ENCODE data around the gene TFF3.
"Not testable (repeated sequence)": the region's sequence is repeated elsewhere in the genome, so short reads cannot be mapped to it uniquely, and the experiment has no call there.

TFF3 gene

GRCh38 chr21:42300045-42300583 lies 15.1 kb downstream of the TFF3 start:
- H3K4me3 ChIP-seq (ENCODE audit: low read length), result no peak overlapping the region

GRCh38 chr21:42299324-42300044 lies 15.7 kb downstream of the TFF3 start:
- peaks cover 74% of the 10 kb centered on the region for H3K27me3 ChIP-seq (replicated peaks; ENCODE audit: control insufficient read depth, insufficient read depth, low read length)
- H3K9me3 ChIP-seq (ENCODE audit: control insufficient read depth, low read length), result no peaks in the 10 kb centered on the region
- DNase-seq (ENCODE audit: low read depth), result no peak

More at GRCh38 chr21:42300045-42300583, 15.1 kb downstream of the TFF3 start:
- no peak for DNase-seq (ENCODE audit: low read depth)
- Histone ChIP-seq H3K4me1 (ENCODE audit: control insufficient read depth, insufficient read depth, low read length) (no peaks in the 10 kb centered on the region), H3K9ac (ENCODE audit: low read length) (no peak overlapping the region), H3K36me3 (ENCODE audit: control insufficient read depth, insufficient read depth, low read length, severe bottlenecking) (no peaks in the 10 kb centered on the region), H3K27me3 (replicated peaks; ENCODE audit: control insufficient read depth, insufficient read depth, low read length) (peaks cover 80% of the 10 kb centered on the region), H3K9me3 (ENCODE audit: control insufficient read depth, low read length) (no peaks in the 10 kb centered on the region)

GRCh38 chr21:42298657-42299056 lies 16.6 kb downstream of the TFF3 start:
- no peak overlapping the region for H3K4me3 ChIP-seq (ENCODE audit: low read length)
- no peaks in the 10 kb centered on the region for H3K36me3 ChIP-seq (ENCODE audit: control insufficient read depth, insufficient read depth, low read length, severe bottlenecking)
- DNase-seq (ENCODE audit: low read depth), result no peak
- H3K4me1 ChIP-seq (ENCODE audit: control insufficient read depth, insufficient read depth, low read length), result no peaks in the 10 kb centered on the region
- H3K27me3 ChIP-seq (replicated peaks; ENCODE audit: control insufficient read depth, insufficient read depth, low read length), result peaks cover 67% of the 10 kb centered on the region
- H3K9me3 ChIP-seq (ENCODE audit: control insufficient read depth, low read length), result no peaks in the 10 kb centered on the region
- no peak overlapping the region for H3K9ac ChIP-seq (ENCODE audit: low read length)

More at GRCh38 chr21:42299324-42300044, 15.7 kb downstream of the TFF3 start:
- Histone ChIP-seq H3K36me3 (ENCODE audit: control insufficient read depth, insufficient read depth, low read length, severe bottlenecking) (no peaks in the 10 kb centered on the region), H3K4me1 (ENCODE audit: control insufficient read depth, insufficient read depth, low read length) (no peaks in the 10 kb centered on the region), H3K4me3 (ENCODE audit: low read length) (no peak overlapping the region), H3K9ac (ENCODE audit: low read length) (no peak overlapping the region)

GRCh38 chr21:42298237-42298636 lies 17.0 kb downstream of the TFF3 start:
- H3K4me3 ChIP-seq (ENCODE audit: low read length), result no peak overlapping the region
- H3K27me3 ChIP-seq (replicated peaks; ENCODE audit: control insufficient read depth, insufficient read depth, low read length), result peaks cover 63% of the 10 kb centered on the region
- DNase-seq (ENCODE audit: low read depth), result no peak

GRCh38 chr21:42297377-42297776 lies 17.8 kb downstream of the TFF3 start:
- H3K9ac ChIP-seq (ENCODE audit: low read length), result no peak overlapping the region
- H3K36me3 ChIP-seq (ENCODE audit: control insufficient read depth, insufficient read depth, low read length, severe bottlenecking), result no peaks in the 10 kb centered on the region
- peaks cover 56% of the 10 kb centered on the region for H3K27me3 ChIP-seq (replicated peaks; ENCODE audit: control insufficient read depth, insufficient read depth, low read length)
- no peak for DNase-seq (ENCODE audit: low read depth)
- no peaks in the 10 kb centered on the region for H3K4me1 ChIP-seq (ENCODE audit: control insufficient read depth, insufficient read depth, low read length)
- H3K9me3 ChIP-seq (ENCODE audit: control insufficient read depth, low read length), result no peaks in the 10 kb centered on the region
- no peak overlapping the region for H3K4me3 ChIP-seq (ENCODE audit: low read length)

More at GRCh38 chr21:42298237-42298636, 17.0 kb downstream of the TFF3 start:
- H3K36me3 ChIP-seq (ENCODE audit: control insufficient read depth, insufficient read depth, low read length, severe bottlenecking), result no peaks in the 10 kb centered on the region
- no peaks in the 10 kb centered on the region for H3K9me3 ChIP-seq (ENCODE audit: control insufficient read depth, low read length)
- H3K9ac ChIP-seq (ENCODE audit: low read length), result no peak overlapping the region
- H3K4me1 ChIP-seq (ENCODE audit: control insufficient read depth, insufficient read depth, low read length), result no peaks in the 10 kb centered on the region

GRCh38 chr21:42296501-42296900 lies 18.7 kb downstream of the TFF3 start:
- H3K9ac ChIP-seq (ENCODE audit: low read length), result no peak overlapping the region
- H3K27me3 ChIP-seq (replicated peaks; ENCODE audit: control insufficient read depth, insufficient read depth, low read length), result peaks cover 49% of the 10 kb centered on the region
- H3K4me3 ChIP-seq (ENCODE audit: low read length), result no peak overlapping the region
- no peaks in the 10 kb centered on the region for H3K4me1 ChIP-seq (ENCODE audit: control insufficient read depth, insufficient read depth, low read length)
- no peaks in the 10 kb centered on the region for H3K9me3 ChIP-seq (ENCODE audit: control insufficient read depth, low read length)
- H3K36me3 ChIP-seq (ENCODE audit: control insufficient read depth, insufficient read depth, low read length, severe bottlenecking), result no peaks in the 10 kb centered on the region
- DNase-seq (ENCODE audit: low read depth), result no peak

- DNase-seq (ENCODE audit: low read depth), result no peak
- Histone ChIP-seq H3K27me3 (replicated peaks; ENCODE audit: control insufficient read depth, insufficient read depth, low read length) (peaks cover 42% of the 10 kb centered on the region), H3K9ac (ENCODE audit: low read length) (no peak overlapping the region), H3K9me3 (ENCODE audit: control insufficient read depth, low read length) (no peaks in the 10 kb centered on the region), H3K4me3 (ENCODE audit: low read length) (no peak overlapping the region), H3K4me1 (ENCODE audit: control insufficient read depth, insufficient read depth, low read length) (no peaks in the 10 kb centered on the region), H3K36me3 (ENCODE audit: control insufficient read depth, insufficient read depth, low read length, severe bottlenecking) (no peaks in the 10 kb centered on the region)
Measured at GRCh38 chr21:42295845-42296244, 19.4 kb downstream of the TFF3 start.

GRCh38 chr21:42294273-42294880 lies 20.8 kb downstream of the TFF3 start:
- Histone ChIP-seq H3K27me3 (replicated peaks; ENCODE audit: control insufficient read depth, insufficient read depth, low read length) (peaks cover 31% of the 10 kb centered on the region), H3K4me1 (ENCODE audit: control insufficient read depth, insufficient read depth, low read length) (no peaks in the 10 kb centered on the region), H3K36me3 (ENCODE audit: control insufficient read depth, insufficient read depth, low read length, severe bottlenecking) (no peaks in the 10 kb centered on the region), H3K9me3 (ENCODE audit: control insufficient read depth, low read length) (no peaks in the 10 kb centered on the region), H3K4me3 (ENCODE audit: low read length) (no peak overlapping the region), H3K9ac (ENCODE audit: low read length) (no peak overlapping the region)
- DNase-seq (ENCODE audit: low read depth), result no peak

- no peak overlapping the region for H3K9ac ChIP-seq (ENCODE audit: low read length)
- no peak for DNase-seq (ENCODE audit: low read depth)
- H3K36me3 ChIP-seq (ENCODE audit: control insufficient read depth, insufficient read depth, low read length, severe bottlenecking), result no peaks in the 10 kb centered on the region
- peaks cover 3% of the 10 kb centered on the region for H3K9me3 ChIP-seq (ENCODE audit: control insufficient read depth, low read length)
- H3K4me3 ChIP-seq (ENCODE audit: low read length), result no peak overlapping the region
- H3K4me1 ChIP-seq (ENCODE audit: control insufficient read depth, insufficient read depth, low read length), result no peaks in the 10 kb centered on the region
- H3K27me3 ChIP-seq (replicated peaks; ENCODE audit: control insufficient read depth, insufficient read depth, low read length), result peaks cover 28% of the 10 kb centered on the region
Measured at GRCh38 chr21:42293649-42294272, 21.4 kb downstream of the TFF3 start.

GRCh38 chr21:42292563-42293142 lies 22.6 kb downstream of the TFF3 start:
- H3K4me1 ChIP-seq (ENCODE audit: control insufficient read depth, insufficient read depth, low read length); H3K9ac ChIP-seq (ENCODE audit: low read length): not testable (repeated sequence)

More at GRCh38 chr21:42292563-42293142, 22.6 kb downstream of the TFF3 start:
- not testable (repeated sequence) for H3K36me3 ChIP-seq (ENCODE audit: control insufficient read depth, insufficient read depth, low read length, severe bottlenecking); DNase-seq (ENCODE audit: low read depth); H3K9me3 ChIP-seq (ENCODE audit: control insufficient read depth, low read length); H3K4me3 ChIP-seq (ENCODE audit: low read length)
- peaks cover 17% of the 10 kb centered on the region for H3K27me3 ChIP-seq (replicated peaks; ENCODE audit: control insufficient read depth, insufficient read depth, low read length)
